ENCODE measurements around the gene FBXO38. TPM values are rescaled to one million over a fixed set of nuclear protein-coding genes. Genes with fewer than 3 reads are reported as not detected.

FBXO38 gene
- 87.9 and 111 TPM in 2 replicates for total RNA-seq

DNA sequence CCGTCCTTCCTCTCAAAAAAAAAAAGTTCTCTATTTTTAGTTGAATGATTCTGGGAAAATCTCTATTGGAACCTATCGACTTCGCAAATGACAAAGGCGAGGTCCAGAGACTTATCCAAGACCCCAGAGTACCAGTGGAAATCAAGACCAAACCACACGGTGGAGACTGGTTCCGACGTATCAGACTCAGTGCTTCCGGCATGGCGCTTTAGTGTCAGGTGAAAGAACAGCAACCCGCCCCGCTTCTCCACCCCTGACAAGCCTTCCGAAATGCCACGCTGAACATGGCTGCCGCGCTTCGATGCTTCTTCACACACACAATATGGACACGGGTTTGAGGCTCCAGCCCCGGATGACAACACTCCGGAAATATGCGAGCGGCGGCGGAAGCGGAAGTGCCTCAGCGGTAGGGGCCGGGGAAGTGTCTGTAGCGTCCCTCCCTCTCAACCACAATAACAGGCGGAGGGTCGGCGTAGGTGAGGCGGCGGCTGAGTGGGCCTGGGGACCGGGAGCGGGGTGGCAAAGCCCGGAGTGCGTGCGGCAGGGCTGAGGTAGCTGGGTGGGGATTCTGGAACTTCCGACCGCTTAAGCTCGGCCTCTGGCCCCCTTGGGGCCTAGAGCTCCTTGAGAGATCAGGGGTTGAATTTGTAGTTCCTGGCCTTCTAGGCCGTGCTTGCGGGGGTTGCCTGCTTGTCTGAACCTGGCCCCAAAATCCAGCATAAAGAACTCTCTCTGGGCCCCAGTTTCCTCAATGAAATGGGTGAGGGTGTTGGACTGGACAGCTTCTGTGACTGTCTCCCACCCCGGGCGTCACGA is at the start of gene FBXO38:
Gene FBXO38, plus strand, starts transcription at position 395 of the 816 bp plus-strand sequence. CDS start 10,819 bp downstream, outside the sequence.

DNA sequence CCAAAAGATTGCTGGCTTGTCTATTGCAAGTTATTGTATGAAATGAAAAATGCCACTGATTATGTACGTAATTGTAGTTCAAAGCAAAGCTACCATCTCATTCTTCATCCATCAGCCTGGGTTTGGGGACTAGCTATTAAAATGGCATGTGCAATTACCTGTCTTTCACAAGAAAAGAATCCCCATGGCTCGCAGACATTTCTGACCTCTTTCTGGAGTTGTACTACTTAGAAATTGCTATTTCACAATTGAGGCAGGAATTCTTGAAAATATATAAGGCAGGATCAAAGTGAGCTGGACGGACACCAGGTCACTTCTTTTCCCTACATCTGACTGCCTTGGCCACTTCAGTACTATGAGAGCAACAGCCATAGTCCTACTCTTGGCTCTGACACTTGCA is 48.5 kb upstream of the FBXO38 start, which contains the start of gene SPINK9:
Gene SPINK9, plus strand, starts transcription at position 301 of the 400 bp plus-strand sequence. Its CDS starts 55 bp downstream, at position 356.

Small RNA genes within 50 kb of the gene (small RNA-seq; reads per million reads assigned to genes)
- not detected for gene RF00017

Other genes with a start within 250 kb of the FBXO38 start
- not detected in 2 replicates for gene SPINK14, start 215.4 kb upstream of the FBXO38 start, total RNA-seq
- not detected in 2 replicates for gene SPINK6, start 180.9 kb upstream of the FBXO38 start, total RNA-seq
- not detected in 2 replicates for gene MARCOL, start 145.4 kb upstream of the FBXO38 start, total RNA-seq
- gene SPINK13, start 115.2 kb upstream of the FBXO38 start, total RNA-seq, result not detected in 2 replicates
- not detected in 2 replicates for gene SPINK7, start 71.5 kb upstream of the FBXO38 start, total RNA-seq
- not detected in 2 replicates for gene SPINK9, start 48.4 kb upstream of the FBXO38 start, total RNA-seq

Measured in thoracic aorta endothelial cell (primary cell).